Stimulated activated naive B cell treated with anti-CD40 and anti-IgM and Interleukin-4, amounts not matched to agents 10 μg/mL and 1 μg/mL and 100 μg/mL, for 72 hours (primary cell): ENCODE results near the gene ZNRF3.
A peak's percentile ranks its signal among the peaks of the same experiment; 100 is the strongest.
"Not testable (repeated sequence)": the region's sequence is repeated elsewhere in the genome, so short reads cannot be mapped to it uniquely, and the experiment has no call there.

Experiments
- ATAC-seq, 2 donors: fragments of 150-1000 bp; cut with Tn5 transposase; replicated peaks; 2 replicates each; pipeline ENCODE4 v1.10.0; 2021; ENCODE audit warnings: moderate library complexity in 1 of 2
- DNase-seq: peaks from one replicate; pipeline ENCODE4 v3.0.0; 2021
- H3K27ac Mint-ChIP-seq: one replicate; pipeline ENCODE4 v1.8.0; 2022; ENCODE audit warnings: mild to moderate bottlenecking, mixed read lengths
- H3K27me3 Mint-ChIP-seq, 2 donors: one replicate each; pipeline ENCODE4 v1.8.0; 2022; ENCODE audit warnings: mixed read lengths in 2 of 2
- H3K36me3 Mint-ChIP-seq, 2 donors: one replicate each; pipeline ENCODE4 v1.8.0; 2022; ENCODE audit warnings: mixed read lengths in 2 of 2, mild to moderate bottlenecking in 1 of 2
- H3K4me1 Mint-ChIP-seq, 2 donors: one replicate each; pipeline ENCODE4 v1.8.0; 2022; ENCODE audit warnings: mixed read lengths in 2 of 2, mild to moderate bottlenecking in 1 of 2
- H3K4me3 Mint-ChIP-seq, 2 donors: one replicate each; pipeline ENCODE4 v1.8.0; 2022; ENCODE audit warnings: mild to moderate bottlenecking in 2 of 2, mixed read lengths in 2 of 2, moderate library complexity in 1 of 2
- H3K9me3 Mint-ChIP-seq, 2 donors: one replicate each; pipeline ENCODE4 v1.8.0; 2022; ENCODE audit warnings: mixed read lengths in 2 of 2, mild to moderate bottlenecking in 1 of 2

ZNRF3 gene

GRCh38 chr22:28882878-28883656, at the start of gene ZNRF3:
Gene ZNRF3, plus strand, starts transcription at chr22:28883572. Its CDS starts 195 bp downstream, at chr22:28883767.
- Mint-ChIP-seq H3K27ac (peak within 1 kb of the TSS; percentile 83), H3K4me3 (peak within 1 kb of the TSS; percentile 84 to 86), H3K27me3 (peaks cover 4 to 32% of the 10 kb centered on the region in 2 donors), H3K4me1 (peaks cover 11 to 20% of the 10 kb centered on the region in 2 donors), H3K9me3 (peaks cover 0 to 1% of the 10 kb centered on the region in 2 donors), H3K36me3 (no peaks in the 10 kb centered on the region)
- ATAC-seq: peak; percentile 82 to 88
- peak; percentile 76 for DNase-seq

DNA sequence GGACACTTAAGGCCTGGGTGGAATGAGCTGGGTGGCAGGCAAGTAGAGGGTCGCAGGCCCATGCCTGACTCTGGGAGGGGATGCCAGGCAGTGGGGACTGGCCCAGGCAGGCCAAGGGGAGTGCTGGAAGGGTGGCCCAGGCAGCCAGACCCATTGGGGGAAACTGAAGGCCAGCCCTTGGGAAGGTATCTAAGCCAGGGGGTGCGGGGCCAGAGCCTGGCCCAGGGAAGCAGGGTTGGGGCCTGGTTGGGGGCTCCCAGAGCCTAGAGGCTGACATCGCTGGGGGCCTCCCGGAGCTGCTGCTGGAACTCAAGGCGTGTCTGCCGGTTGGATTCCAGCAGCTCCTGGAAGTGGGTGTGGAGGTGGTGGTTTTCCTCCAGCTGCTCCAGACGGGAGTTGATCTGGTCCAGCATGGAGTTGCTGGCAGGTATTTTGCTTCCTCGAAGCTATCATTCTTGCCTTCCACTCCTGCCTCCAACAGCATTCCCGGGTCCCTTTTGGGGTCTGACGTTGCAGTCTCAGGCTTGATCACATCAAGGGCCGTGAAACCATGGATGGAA, 47.7 kb upstream of the ZNRF3 start:
- Mint-ChIP-seq H3K27me3 (no peaks in the 10 kb centered on the region), H3K27ac (no peak overlapping the region), H3K9me3 (no peaks in the 10 kb centered on the region), H3K36me3 (peaks cover 7 to 9% of the 10 kb centered on the region in 2 donors), H3K4me3 (no peak overlapping the region), H3K4me1 (peaks cover 0 to 4% of the 10 kb centered on the region in 2 donors)
- ATAC-seq (no peak), DNase-seq (no peak)

DNA sequence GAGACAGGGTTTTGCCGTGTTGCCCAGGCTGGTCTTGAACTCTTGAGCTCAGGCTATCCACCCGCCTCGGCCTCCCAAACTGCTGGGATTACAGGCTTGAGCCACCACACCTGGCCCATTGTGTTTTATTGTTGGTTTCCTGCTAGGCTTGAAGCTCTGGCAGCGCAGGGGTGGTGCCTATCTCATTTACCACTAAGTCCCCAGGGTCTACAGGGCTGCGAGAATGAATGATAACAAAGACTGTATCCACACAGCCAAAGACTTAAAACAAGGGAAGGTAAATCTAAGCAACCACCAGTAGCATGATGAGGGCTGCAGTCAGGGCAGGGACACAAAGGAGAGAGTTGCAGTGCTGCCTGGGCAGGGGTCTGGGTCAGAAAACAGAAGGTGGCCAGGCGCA, 45.7 kb upstream of the ZNRF3 start:
- peaks cover 0 to 11% of the 10 kb centered on the region in 2 donors for H3K36me3 Mint-ChIP-seq
- no peaks in the 10 kb centered on the region for H3K27me3 Mint-ChIP-seq
- H3K9me3 Mint-ChIP-seq: no peaks in the 10 kb centered on the region
- no peak overlapping the region for H3K4me3 Mint-ChIP-seq
- peaks cover 0 to 4% of the 10 kb centered on the region in 2 donors for H3K4me1 Mint-ChIP-seq
- DNase-seq: no peak
- H3K27ac Mint-ChIP-seq: no peak overlapping the region
- ATAC-seq: no peak

DNA sequence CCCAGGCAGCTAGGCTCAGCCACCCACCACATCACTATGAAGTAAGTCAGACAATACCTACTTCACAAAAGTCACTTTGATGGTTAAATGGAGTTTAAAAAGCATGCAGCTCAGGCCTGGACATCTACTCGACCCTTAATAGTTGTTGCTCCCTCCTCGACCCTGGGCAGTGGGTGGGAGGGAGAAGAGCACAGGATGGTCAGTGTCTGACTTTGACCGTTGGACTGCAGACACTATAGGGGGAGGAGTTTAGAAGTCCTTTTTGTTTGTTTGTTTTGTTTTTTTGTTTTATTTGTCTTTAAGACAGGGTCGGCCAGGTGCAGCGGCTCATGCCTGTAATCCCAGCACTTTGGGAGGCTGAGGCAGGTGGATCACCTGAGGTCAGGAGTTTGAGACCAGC, 44.4 kb upstream of the ZNRF3 start:
- no peak overlapping the region for H3K27ac Mint-ChIP-seq
- ATAC-seq (no peak), DNase-seq (no peak)
- no peaks in the 10 kb centered on the region for H3K27me3 Mint-ChIP-seq
- no peaks in the 10 kb centered on the region for H3K9me3 Mint-ChIP-seq
- no peak overlapping the region for H3K4me3 Mint-ChIP-seq
- peaks cover 0 to 9% of the 10 kb centered on the region in 2 donors for H3K36me3 Mint-ChIP-seq
- H3K4me1 Mint-ChIP-seq: no peaks in the 10 kb centered on the region

- ATAC-seq (no peak), DNase-seq (no peak)
- H3K27ac Mint-ChIP-seq: no peak overlapping the region
- H3K4me1 Mint-ChIP-seq: peaks cover 0 to 2% of the 10 kb centered on the region in 2 donors
- H3K9me3 Mint-ChIP-seq: no peaks in the 10 kb centered on the region
- H3K27me3 Mint-ChIP-seq: no peaks in the 10 kb centered on the region
- H3K36me3 Mint-ChIP-seq: peaks cover 0 to 7% of the 10 kb centered on the region in 2 donors
- H3K4me3 Mint-ChIP-seq: no peak overlapping the region
Observed at GRCh38 chr22:28841111-28841510, 42.3 kb upstream of the ZNRF3 start.

GRCh38 chr22:28843633-28844032, 39.7 kb upstream of the ZNRF3 start:
- Mint-ChIP-seq H3K9me3 (peaks cover 2 to 3% of the 10 kb centered on the region in 2 donors), H3K27ac (no peak overlapping the region), H3K27me3 (no peaks in the 10 kb centered on the region), H3K36me3 (peaks cover 4 to 7% of the 10 kb centered on the region in 2 donors), H3K4me3 (no peak overlapping the region), H3K4me1 (peaks cover 0 to 2% of the 10 kb centered on the region in 2 donors)
- no peak for ATAC-seq
- DNase-seq: no peak

- ATAC-seq, H3K27me3 Mint-ChIP-seq, H3K4me1 Mint-ChIP-seq, H3K36me3 Mint-ChIP-seq, H3K9me3 Mint-ChIP-seq, H3K4me3 Mint-ChIP-seq, DNase-seq: not testable (repeated sequence)
- H3K27ac Mint-ChIP-seq: peak overlapping the region; percentile 1
Observed at GRCh38 chr22:28844277-28844676, 39.1 kb upstream of the ZNRF3 start.

DNA sequence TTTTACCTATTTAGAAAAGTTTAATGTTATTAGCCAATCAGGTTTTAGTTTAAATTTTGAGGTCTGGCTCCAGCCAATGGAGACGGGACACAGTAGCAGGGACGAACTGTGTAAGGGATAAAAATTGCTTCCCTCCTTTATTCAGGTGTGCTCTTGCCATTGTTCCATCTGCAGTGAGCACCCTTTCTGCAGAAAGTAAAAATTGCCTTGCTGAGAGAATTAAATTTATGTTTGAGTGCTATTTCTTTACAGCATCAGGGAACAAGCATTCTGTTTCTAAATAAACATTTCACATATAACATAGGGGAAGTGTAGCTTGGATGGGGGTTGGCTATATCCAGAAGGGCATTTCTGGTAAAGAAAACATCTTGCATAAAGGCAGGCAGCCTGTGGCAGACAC, 36.4 kb upstream of the ZNRF3 start:
- no peak overlapping the region for H3K4me3 Mint-ChIP-seq
- no peak overlapping the region for H3K27ac Mint-ChIP-seq
- DNase-seq (no peak), ATAC-seq (no peak)
- no peaks in the 10 kb centered on the region for H3K27me3 Mint-ChIP-seq
- H3K9me3 Mint-ChIP-seq: peaks cover 2 to 3% of the 10 kb centered on the region in 2 donors
- peaks cover 1 to 7% of the 10 kb centered on the region in 2 donors for H3K36me3 Mint-ChIP-seq
- peaks cover 0 to 2% of the 10 kb centered on the region in 2 donors for H3K4me1 Mint-ChIP-seq

DNA sequence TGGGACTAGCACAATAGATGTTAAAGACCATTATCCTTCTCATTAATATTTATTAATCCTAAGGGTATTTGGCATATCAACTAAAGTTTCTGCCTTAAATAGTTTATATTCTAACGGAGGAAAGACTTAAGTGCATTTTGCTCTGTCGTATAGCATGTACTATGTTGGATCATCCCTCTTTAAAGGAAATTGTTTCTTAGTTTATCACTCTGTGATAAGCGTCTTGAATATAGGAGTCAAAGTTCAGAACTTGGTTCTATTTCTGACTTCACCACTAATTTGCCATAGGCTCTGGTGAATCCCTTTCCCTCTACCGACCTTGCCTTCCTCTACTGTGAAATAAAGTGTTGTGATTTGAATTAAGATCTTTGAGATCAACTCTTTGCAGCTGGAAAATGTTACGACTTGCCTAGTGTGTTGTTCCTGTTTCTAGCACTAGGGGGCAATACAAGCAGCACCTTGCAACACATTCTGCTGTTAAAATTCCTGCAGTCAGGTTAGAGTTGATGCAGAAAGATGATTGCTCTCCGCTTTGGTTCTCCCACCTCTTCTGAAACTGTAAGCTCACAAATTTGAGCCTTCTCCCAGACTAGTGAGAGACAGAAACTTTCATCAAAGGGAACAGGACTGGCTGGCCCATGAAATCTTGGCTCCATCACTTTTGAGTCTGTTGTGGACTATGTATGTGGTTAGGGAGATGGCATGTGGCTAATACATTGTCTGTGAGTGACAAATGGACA, 27.8 kb upstream of the ZNRF3 start:
- no peaks in the 10 kb centered on the region for H3K9me3 Mint-ChIP-seq
- H3K27ac Mint-ChIP-seq: no peak overlapping the region
- H3K36me3 Mint-ChIP-seq: no peaks in the 10 kb centered on the region
- DNase-seq: peak; percentile 27
- H3K4me1 Mint-ChIP-seq: no peaks in the 10 kb centered on the region
- H3K27me3 Mint-ChIP-seq: peaks cover 9 to 22% of the 10 kb centered on the region in 2 donors
- peak; percentile 56 to 59 for ATAC-seq
- H3K4me3 Mint-ChIP-seq: no peak overlapping the region

- DNase-seq: no peak
- Mint-ChIP-seq H3K27ac (no peak overlapping the region), H3K36me3 (no peaks in the 10 kb centered on the region), H3K4me1 (no peaks in the 10 kb centered on the region), H3K9me3 (no peaks in the 10 kb centered on the region), H3K4me3 (no peak overlapping the region), H3K27me3 (peaks cover 9 to 22% of the 10 kb centered on the region in 2 donors)
- ATAC-seq: peak in 1 of 2 donors; percentile 33
Observed at GRCh38 chr22:28856095-28856455, 27.3 kb upstream of the ZNRF3 start.

DNA sequence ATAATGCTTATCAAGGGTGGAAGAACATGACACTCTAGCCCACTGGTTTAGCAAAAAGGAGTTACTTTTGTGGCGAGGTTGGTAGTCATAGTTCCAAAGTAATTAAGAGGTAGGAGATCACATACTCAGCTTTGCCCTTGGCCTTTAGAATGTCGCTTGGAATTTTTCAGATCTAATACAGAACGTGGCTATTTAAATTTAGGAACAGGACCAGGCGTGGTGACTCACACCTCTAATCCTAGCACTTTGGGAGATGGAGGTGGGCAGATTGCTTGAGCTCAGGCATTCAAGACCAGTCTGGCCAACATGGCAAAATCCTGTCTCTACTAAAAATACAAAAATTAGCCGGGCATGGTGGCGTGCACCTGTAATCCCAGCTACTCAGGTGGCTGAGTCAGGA, 26.1 kb upstream of the ZNRF3 start:
- Mint-ChIP-seq H3K36me3 (no peaks in the 10 kb centered on the region), H3K4me3 (no peak overlapping the region), H3K27ac (no peak overlapping the region), H3K9me3 (no peaks in the 10 kb centered on the region), H3K4me1 (no peaks in the 10 kb centered on the region), H3K27me3 (peaks cover 9 to 22% of the 10 kb centered on the region in 2 donors)
- DNase-seq (no peak), ATAC-seq (no peak)

DNA sequence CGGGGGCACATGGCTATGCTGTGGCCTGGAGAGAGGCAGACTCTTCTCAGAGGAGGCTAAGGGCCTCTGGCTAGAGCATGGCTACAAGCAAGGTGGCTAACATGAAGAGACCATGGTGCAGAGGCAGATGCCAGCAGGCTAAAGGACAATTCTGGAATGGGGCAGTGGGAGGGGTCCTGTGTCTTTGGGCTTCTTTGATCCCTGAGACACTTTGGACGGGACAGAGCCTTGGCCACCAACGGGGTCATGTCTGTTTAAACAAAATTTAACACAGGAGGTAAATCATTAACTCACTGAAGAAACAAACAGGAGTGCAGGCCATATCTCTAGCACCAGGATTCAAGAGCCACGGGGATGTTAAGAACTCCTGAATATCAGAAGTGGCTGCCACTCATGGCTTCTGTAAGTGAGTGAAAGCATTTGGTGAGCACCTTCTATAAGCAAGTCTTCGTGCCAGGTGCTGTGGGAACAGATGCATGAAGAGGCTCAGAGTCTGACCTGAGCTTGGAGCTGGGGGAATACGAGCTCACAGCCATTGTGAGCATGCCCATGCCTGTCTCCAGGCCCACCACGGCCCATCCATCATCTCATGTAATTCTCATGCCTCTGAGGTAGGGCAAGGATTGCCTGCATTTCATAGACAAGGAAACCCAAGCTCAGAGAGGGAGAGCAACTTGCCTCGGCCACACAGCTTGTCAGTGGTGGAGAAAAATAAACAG, 18.3 kb upstream of the ZNRF3 start:
- Mint-ChIP-seq H3K27ac (peak overlapping the region; percentile 1), H3K4me3 (no peak overlapping the region), H3K4me1 (no peaks in the 10 kb centered on the region), H3K9me3 (peaks cover 0 to 5% of the 10 kb centered on the region in 2 donors), H3K36me3 (peaks cover 0 to 4% of the 10 kb centered on the region in 2 donors), H3K27me3 (peaks cover 6 to 9% of the 10 kb centered on the region in 2 donors)
- DNase-seq (no peak), ATAC-seq (no peak)

- Mint-ChIP-seq H3K27ac (no peak overlapping the region), H3K9me3 (peaks cover 0 to 5% of the 10 kb centered on the region in 2 donors), H3K4me1 (no peaks in the 10 kb centered on the region), H3K36me3 (peaks cover 0 to 4% of the 10 kb centered on the region in 2 donors), H3K4me3 (no peak overlapping the region), H3K27me3 (peaks cover 6 to 9% of the 10 kb centered on the region in 2 donors)
- DNase-seq (no peak), ATAC-seq (no peak)
Observed at GRCh38 chr22:28867191-28867590, 16.2 kb upstream of the ZNRF3 start.

- DNase-seq: peak; percentile 43
- H3K4me1 Mint-ChIP-seq, H3K36me3 Mint-ChIP-seq, H3K27me3 Mint-ChIP-seq, H3K4me3 Mint-ChIP-seq, H3K9me3 Mint-ChIP-seq: not testable (repeated sequence)
- peak; percentile 76 to 96 for ATAC-seq
- peak overlapping the region; percentile 25 for H3K27ac Mint-ChIP-seq
Observed at GRCh38 chr22:28868389-28868788, 15.0 kb upstream of the ZNRF3 start.
